Erythroblast (primary cell): ENCODE results near the gene LY86.

Experiments used
- GATA1 ChIP-seq: IDR thresholded peaks from 2 replicates; pipeline ENCODE4 v1.6.1; 2011; ENCODE audit warnings: low read depth, mild to moderate bottlenecking, control low read depth, low read length, moderate library complexity
- POLR2A ChIP-seq: IDR thresholded peaks from 2 replicates; pipeline ENCODE4 v1.6.1; 2011; ENCODE audit warnings: mild to moderate bottlenecking, low read length

DNA sequence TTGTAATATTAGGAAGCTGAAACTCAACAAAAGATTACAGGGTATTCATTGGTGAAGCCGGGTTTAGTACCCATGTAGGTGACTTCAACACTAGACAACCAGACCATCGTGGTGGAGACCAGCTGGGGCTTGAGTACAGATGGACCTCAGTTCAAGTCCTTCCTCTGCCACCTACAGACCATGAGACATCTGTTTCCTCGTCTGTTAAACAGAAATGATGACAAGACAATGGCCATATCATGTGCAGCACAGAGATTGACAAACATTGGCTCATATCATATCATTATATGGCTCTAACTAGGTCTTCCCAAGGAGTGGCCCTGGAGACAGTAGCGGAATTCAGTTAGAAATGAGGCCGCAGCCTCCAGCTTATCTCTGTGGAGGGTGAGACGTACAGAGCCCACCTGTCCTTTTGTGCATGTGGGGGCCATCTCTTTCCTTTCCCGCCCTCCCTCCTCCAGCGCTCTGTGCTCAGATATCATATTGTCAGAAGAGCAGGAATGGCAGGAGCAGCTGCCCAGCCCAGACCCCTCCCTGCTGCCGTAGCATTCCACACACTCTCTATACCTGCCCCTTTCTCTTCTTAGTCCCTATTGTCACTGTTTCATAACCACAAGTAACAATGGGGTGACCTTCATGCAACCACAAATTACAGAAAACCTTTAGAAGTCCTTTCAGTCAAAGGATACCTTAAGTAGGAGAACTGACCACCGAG is 75.1 kb downstream of the LY86 start:
- TF ChIP-seq POLR2A (no peak), GATA1 (no peak)
